NCI-H345 treated with DMSO at 0.1 percent for 48 hours (cell line): ENCODE measurements around the gene DENND1A.
"Not testable (repeated sequence)": the region's sequence is repeated elsewhere in the genome, so short reads cannot be mapped to it uniquely, and the experiment has no call there.

Experiments
- DNase-seq: peaks from one replicate; lab custom pipeline; 2025; ENCODE audit not compliant: unreplicated experiment; lab: John Stamatoyannopoulos, UW

Gene DENND1A

DNA sequence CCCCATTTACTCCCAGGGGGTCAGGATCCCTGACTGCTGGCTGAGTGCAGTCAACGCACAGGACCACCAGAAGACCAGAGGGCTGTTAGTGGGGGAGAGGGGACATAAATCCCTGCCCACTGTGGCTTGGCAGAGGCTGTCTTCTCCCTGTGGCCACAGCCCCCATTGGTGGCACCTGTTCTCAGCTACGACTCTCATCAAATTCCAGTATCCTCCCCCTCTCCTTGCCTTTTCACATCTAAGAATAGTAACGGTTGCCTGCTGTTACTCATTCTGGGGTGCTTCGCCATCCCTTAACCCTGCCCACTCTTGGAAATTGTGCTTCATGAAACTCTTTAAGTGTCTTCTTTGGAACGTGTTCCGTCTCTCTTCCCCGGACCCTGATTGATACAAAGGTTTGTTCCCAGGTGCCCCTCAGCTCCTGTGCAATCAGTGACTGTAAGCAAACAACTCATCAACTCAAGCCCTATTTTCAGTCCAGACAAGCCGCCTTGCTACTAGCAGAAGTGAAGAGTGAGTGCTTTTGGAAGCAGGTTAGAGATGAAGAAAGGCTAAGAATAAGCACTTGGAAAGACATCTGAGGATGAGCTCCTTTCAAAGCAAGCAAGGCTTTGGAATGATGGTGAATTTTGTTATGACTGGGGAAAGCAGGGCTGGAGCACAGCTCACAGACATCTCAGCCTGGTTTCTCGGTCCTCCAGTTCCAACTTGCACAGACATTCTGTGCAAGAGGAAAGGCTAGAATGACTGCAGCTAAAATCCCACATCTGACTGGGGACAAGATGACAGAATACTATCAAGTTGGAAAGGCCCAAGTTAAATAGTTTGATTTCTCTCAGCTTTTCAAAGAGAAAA is 22.9 kb upstream of the DENND1A start:
- no peak for DNase-seq

- DNase-seq, result no peak
These were observed 18.4 kb upstream of the DENND1A start for GRCh38 chr9:123948286-123948685.

- no peak for DNase-seq
These were observed 17.4 kb upstream of the DENND1A start for GRCh38 chr9:123947326-123947725.

- DNase-seq, result no peak
These were observed 16.3 kb upstream of the DENND1A start for GRCh38 chr9:123946101-123946821.

DNA sequence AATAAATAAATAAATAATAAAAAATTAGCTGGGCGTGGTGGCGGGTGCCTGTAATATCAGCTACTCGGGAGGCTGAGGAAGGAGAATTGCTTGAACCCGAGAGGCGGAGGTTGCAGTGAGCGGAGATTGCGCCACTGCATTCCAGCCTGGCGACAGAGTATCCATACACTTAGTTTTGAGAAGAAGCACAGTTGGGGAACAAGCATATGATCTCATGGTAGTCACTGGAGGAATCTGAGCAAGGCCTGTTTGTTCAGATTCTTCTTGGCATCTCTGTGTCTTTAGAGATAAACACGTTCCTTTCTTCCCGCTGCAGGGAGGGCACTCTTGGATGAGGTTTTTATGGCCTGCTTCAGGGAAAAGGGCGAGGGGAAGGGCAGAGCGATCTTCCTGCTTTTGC is 15.6 kb upstream of the DENND1A start:
- DNase-seq, result no peak

DNA sequence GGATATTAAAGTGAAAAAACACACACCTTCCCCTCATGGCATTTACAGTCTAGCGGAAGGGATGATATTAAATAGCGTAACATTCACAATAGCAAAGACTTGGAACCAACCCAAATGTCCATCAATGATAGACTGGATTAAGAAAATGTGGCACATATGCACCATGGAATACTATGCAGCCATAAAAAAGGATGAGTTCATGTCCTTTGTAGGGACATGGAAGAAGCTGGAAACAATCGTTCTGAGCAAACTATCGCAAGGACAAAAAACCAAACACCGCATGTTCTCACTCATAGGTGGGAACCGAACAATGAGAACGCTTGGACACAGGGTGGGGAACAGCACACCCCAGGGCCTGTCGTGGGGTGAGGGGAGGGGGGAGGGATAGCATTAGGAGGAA is 14.5 kb upstream of the DENND1A start:
- DNase-seq, result not testable (repeated sequence)

- no peak for DNase-seq
These were observed 13.7 kb upstream of the DENND1A start for GRCh38 chr9:123943671-123944070.

GRCh38 chr9:123942542-123942941 is 12.6 kb upstream of the DENND1A start:
- no peak for DNase-seq

DNA sequence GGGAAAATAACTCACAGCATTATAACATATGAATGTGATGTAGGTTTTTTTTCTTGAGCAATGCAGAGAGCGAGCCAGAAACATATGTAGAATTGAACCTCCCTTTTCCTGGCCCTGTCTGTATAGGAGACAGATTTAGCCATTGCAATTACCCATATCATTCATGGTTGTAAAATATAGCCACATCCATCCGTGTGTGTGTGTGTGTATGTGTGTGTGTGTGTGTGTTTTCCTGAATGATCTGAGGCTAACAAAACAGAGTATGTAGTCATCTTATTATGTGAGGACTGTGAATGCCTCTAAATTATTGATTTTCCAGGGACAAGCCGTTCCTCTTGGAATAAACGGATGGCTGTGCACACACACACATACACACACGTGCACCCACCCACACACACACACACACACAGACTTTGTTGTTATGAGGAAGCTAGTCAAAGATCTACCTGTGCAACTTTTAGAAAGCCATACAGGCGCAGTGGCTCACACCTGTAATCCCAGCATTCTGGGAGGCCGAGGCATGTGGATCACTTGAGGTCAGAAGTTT is 11.7 kb upstream of the DENND1A start:
- DNase-seq, result no peak

DNA sequence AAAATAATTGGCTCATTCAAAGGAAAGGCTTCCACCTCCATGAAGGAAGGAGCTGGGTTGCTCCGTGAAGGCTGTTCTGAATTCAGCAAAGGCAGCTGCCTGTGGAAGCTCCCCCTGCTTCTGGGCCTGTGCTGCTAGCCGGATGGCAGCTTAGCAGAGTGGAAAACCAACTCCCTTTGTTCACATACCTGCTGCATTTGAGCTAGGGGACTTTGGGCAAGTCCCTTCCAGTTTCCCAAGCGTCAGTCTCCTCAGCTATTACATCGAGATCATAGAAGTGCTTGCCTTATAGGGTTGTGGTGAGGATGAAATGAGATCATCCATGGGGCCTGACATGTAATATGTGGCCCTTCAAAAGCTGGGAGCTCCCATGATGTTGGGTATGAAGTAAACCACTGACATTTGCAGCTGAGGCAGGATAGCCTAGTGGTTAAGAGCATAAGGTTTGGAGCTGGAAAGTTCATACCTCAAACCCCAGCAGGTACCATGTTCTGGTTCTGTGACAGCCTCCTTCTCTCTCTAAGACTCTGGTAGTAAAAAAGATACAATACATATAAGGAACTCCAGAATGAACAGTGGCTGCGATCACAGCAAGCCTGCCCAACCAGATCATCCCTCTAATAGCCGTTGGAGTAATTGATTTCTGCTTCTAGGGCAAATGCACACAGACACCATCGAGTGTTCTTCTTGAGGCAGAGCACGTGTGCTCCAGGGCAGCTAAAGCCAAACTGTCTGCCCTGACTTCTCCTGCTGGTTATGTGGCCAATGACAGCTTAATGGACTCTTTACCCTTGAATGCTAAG is 11.0 kb upstream of the DENND1A start:
- DNase-seq, result no peak

GRCh38 chr9:123938401-123938800 is 8.5 kb upstream of the DENND1A start:
- no peak for DNase-seq

- not testable (repeated sequence) for DNase-seq
These were observed 6.6 kb upstream of the DENND1A start for GRCh38 chr9:123936575-123936974.

- DNase-seq, result no peak
These were observed 3.7 kb upstream of the DENND1A start for GRCh38 chr9:123933440-123934212.

DNA sequence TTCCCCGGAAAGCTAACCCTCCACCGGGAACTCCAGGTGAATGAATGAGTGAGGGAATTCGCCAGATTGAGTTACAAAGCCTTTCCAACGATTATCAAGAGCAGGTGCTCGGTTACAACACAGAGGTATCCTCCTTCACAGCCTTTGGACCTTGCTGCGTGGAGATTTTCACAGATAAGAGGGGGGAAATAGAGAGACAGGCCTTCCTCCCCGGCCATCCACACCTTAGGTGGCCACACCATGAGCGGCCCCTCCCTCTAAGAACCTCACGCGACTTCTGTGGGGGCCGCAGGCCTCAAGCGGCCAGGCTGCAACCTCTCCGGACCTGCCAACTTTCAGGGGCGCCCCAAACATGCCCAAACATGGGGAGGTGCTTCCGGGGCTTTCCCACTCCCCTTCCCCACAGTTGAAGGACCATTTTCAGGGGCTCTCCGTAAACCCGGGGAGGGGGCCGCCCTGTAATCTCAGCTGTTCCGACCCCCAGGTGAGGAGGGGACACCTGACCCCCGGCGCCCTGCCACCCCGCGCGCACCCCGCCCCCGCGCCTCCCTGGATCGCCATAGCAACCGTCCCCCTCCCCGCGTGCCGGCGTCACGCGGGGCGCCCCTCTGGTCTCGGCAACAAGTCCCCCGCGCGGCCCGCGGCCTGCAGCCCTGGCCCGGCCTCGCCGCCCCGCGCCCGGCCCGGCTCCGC is 603 bp downstream of the DENND1A start:
- DNase-seq, result no peak

- DNase-seq, result no peak
These were observed 1.3 kb downstream of the DENND1A start for GRCh38 chr9:123928533-123929176.

GRCh38 chr9:123927625-123928532 is 2.0 kb downstream of the DENND1A start:
- DNase-seq, result no peak

DNA sequence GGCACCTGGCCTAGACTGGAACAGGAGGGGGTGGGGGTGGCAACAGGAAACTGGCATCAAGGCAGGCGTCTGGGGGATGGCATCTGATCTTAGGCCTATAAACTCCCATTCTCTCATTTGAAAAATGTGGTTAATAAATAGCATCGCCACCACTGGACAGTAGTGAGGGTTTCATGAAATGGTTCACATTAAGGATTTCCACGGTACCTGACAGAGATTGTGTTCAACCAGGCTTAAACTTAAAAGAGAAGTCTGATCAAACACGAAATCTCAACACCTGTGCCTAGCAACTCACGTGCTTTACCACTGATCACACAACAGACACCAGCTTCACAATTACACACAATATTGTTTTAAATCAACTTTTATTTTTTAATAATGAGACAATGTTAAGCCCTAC is 3.0 kb downstream of the DENND1A start:
- DNase-seq, result no peak

- no peak for DNase-seq
These were observed 4.1 kb downstream of the DENND1A start for GRCh38 chr9:123925819-123926218.
